ENCODE measurements around the gene TBATA. TPM values are rescaled to one million over a fixed set of nuclear protein-coding genes. Genes with fewer than 3 reads are reported as not detected.

Gene TBATA, protein sequence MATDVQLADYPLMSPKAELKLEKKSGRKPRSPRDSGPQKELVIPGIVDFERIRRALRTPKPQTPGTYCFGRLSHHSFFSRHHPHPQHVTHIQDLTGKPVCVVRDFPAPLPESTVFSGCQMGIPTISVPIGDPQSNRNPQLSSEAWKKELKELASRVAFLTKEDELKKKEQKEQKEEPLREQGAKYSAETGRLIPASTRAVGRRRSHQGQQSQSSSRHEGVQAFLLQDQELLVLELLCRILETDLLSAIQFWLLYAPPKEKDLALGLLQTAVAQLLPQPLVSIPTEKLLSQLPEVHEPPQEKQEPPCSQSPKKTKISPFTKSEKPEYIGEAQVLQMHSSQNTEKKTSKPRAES
- total RNA-seq (not detected), polyA plus RNA-seq (not detected)
- long read RNA-seq, donor 1 = 0 reads
- long read RNA-seq, donor 2 = 0 reads
- long read RNA-seq, donor 3 = 0 reads

DNA sequence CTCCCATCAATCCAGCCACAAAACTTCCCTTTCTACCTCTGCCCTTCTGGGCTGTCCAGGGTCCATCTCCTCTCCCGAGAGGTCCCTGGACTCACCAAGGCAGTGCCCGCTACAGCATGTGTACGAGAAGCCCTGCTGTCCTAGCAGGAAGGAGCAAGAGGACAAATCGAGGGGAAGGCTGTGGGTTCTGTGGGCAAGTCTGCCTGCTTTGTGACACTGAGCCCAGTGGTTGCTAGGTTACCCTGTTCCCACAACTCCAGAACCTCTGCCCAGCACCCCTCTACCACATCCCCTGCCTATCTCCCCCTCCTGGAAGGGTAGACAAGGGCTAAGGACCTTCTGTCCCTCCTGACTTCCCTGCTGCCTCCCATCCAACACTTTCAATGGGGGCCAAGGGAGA is at the start of gene TBATA:
Gene TBATA (minus strand): TSS at position 188 of the 400 bp plus-strand sequence. CDS start 1,998 bp downstream, outside the sequence.
- Histone ChIP-seq H3K9me3 (peaks cover 0 to 17% (median 2%) of the 10 kb centered on the region in 12 donors), H3K27ac (no peak within 1 kb of the TSS), H3K27me3 (peaks cover 0 to 6% (median 0%) of the 10 kb centered on the region in 9 donors), H3K4me1 (peaks cover 0 to 23% (median 0%) of the 10 kb centered on the region in 12 donors), H3K4me3 (no peak within 1 kb of the TSS), H3K36me3 (no peaks in the 10 kb centered on the region)
- TF ChIP-seq, protein P1, sequence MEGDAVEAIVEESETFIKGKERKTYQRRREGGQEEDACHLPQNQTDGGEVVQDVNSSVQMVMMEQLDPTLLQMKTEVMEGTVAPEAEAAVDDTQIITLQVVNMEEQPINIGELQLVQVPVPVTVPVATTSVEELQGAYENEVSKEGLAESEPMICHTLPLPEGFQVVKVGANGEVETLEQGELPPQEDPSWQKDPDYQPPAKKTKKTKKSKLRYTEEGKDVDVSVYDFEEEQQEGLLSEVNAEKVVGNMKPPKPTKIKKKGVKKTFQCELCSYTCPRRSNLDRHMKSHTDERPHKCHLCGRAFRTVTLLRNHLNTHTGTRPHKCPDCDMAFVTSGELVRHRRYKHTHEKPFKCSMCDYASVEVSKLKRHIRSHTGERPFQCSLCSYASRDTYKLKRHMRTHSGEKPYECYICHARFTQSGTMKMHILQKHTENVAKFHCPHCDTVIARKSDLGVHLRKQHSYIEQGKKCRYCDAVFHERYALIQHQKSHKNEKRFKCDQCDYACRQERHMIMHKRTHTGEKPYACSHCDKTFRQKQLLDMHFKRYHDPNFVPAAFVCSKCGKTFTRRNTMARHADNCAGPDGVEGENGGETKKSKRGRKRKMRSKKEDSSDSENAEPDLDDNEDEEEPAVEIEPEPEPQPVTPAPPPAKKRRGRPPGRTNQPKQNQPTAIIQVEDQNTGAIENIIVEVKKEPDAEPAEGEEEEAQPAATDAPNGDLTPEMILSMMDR (IDR thresholded peaks at IDR 0.05) = no peak
- no peak for TF ChIP-seq POLR2A (IDR thresholded peaks at IDR 0.05)
- peak in 1 of 4 donors; percentile 33 for ATAC-seq
- DNase-seq = no peak
- intact Hi-C loops (cut with DNase I) = no loop called here
- 85 to 98% (median 91%) methylated on average over 4 of the region's 4 CpGs for WGBS, 4 donors

DNA sequence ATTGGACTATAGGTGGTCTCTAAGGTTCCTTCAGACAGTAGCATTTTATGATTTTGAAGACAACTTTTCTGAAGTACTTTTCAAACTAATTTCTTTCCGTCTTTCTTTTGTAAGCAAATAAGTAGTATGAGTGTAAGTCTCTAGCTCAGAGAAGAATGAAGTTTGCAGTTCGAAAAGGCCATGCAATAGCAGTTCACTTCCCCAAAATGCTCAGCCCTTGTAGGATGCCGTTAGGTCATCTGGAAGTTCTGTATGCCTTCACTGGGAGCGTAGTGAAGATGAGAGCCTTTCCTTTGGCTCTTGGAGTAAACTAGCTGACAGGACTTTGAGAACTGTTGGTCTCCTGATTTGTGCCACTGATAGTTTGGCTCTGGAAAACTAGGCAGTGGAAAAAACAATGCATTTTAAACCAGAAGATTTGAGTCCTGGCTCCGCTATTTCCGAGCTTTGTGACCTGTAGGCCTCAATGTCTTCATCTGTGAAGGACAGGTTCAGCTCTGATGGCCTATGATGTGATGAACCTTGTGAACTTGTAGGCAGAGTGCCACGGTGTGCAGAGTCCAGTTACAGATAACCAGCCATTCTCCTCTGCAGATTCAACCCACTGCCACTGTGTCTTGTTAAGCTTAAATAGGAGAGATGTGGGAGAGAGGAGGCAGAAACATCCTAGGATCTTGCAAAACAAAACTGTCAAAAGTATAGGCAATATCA is 49.4 kb upstream of the TBATA start:
- no peak for DNase-seq
- WGBS, 4 donors = 82 to 91% (median 89%) methylated on average over 7 of the region's 7 CpGs
- TF ChIP-seq, protein P1 (IDR thresholded peaks at IDR 0.05) = no peak
- TF ChIP-seq POLR2A (IDR thresholded peaks at IDR 0.05) = no peak
- no peak overlapping the region for H3K4me3 ChIP-seq
- ATAC-seq = no peak
- peak overlapping the region in 1 of 12 donors; percentile 18 for H3K27ac ChIP-seq
- peaks cover 0 to 60% (median 5%) of the 10 kb centered on the region in 12 donors for H3K4me1 ChIP-seq
- H3K36me3 ChIP-seq = peaks cover 0 to 19% (median 0%) of the 10 kb centered on the region in 9 donors
- no peaks in the 10 kb centered on the region for H3K27me3 ChIP-seq
- intact Hi-C loops (cut with DNase I) = no loop called here
- peaks cover 0 to 11% (median 0%) of the 10 kb centered on the region in 12 donors for H3K9me3 ChIP-seq

DNA sequence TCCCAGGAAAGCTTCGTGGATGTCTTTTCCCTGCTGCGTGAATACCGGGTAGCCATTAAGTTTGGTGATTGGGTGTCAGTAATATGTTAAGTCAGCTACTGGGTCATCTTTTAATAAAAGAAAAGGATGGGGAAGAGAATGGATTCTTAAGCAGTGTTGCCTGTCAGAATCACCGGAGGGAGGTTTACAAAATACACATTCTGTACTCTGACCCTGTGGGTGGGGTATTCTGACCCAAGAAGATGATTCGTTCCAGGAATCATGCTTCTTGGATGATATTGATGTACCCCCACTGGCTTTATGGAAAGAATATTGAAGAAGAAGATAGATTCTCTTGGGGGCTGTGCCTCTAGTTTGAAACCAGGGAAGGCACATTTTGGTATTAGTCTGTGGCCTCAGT is 48.8 kb upstream of the TBATA start:
- peaks cover 0 to 62% (median 5%) of the 10 kb centered on the region in 12 donors for H3K4me1 ChIP-seq
- H3K27ac ChIP-seq = peak overlapping the region in 1 of 12 donors; percentile 18
- H3K36me3 ChIP-seq = peaks cover 0 to 14% (median 0%) of the 10 kb centered on the region in 9 donors
- DNase-seq = no peak
- H3K9me3 ChIP-seq = peaks cover 0 to 11% (median 0%) of the 10 kb centered on the region in 12 donors
- TF ChIP-seq, protein P1 (IDR thresholded peaks at IDR 0.05) = no peak
- no peak for TF ChIP-seq POLR2A (IDR thresholded peaks at IDR 0.05)
- intact Hi-C loops (cut with DNase I) = no loop called here
- no peak for ATAC-seq
- WGBS, 4 donors = 94 to 95% (median 94%) methylated on average over 5 of the region's 5 CpGs
- no peaks in the 10 kb centered on the region for H3K27me3 ChIP-seq
- H3K4me3 ChIP-seq = no peak overlapping the region

DNA sequence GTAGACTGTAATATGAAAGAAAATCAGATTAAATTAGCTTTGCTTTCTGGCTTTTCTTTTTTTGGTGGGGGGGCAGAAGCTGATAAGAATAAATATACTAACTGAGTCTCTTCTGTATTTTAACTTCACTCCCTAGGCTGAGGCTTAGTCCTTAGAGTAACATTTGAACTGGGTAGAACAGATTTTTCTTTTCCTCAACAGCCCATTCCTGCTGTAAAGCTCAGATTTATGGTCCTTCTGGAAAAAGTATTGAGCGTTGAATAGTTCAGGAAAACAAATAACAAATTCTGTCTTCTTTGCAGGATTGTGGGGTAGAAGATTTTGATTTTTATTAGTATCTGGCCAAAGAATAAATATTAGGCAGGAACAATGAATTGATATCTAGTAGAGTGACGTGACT is 48.4 kb upstream of the TBATA start:
- DNase-seq (no peak), ATAC-seq (no peak)
- Histone ChIP-seq H3K27me3 (no peaks in the 10 kb centered on the region), H3K9me3 (peaks cover 0 to 11% (median 0%) of the 10 kb centered on the region in 12 donors), H3K4me3 (no peak overlapping the region), H3K36me3 (peaks cover 0 to 13% (median 0%) of the 10 kb centered on the region in 9 donors), H3K4me1 (peaks cover 0 to 59% (median 6%) of the 10 kb centered on the region in 12 donors), H3K27ac (peak overlapping the region in 1 of 12 donors; percentile 73)
- intact Hi-C loops (cut with DNase I) = no loop called here
- no peak for TF ChIP-seq POLR2A (IDR thresholded peaks at IDR 0.05)
- TF ChIP-seq, protein P1 (IDR thresholded peaks at IDR 0.05) = no peak
- 69 to 97% (median 83%) methylated on average over 2 of the region's 2 CpGs for WGBS, 4 donors

All from heart left ventricle (tissue), 16 donors.